ENCODE measurements around the gene ERMAP.

Gene ERMAP

GRCh38 chr1:42877380-42877779 is 60.5 kb downstream of the ERMAP start:
- no peak for DNase-seq

GRCh38 chr1:42880384-42880783 is 63.5 kb downstream of the ERMAP start:
- no peak for DNase-seq

GRCh38 chr1:42886046-42886739 is 69.3 kb downstream of the ERMAP start:
- DNase-seq: no peak

DNA sequence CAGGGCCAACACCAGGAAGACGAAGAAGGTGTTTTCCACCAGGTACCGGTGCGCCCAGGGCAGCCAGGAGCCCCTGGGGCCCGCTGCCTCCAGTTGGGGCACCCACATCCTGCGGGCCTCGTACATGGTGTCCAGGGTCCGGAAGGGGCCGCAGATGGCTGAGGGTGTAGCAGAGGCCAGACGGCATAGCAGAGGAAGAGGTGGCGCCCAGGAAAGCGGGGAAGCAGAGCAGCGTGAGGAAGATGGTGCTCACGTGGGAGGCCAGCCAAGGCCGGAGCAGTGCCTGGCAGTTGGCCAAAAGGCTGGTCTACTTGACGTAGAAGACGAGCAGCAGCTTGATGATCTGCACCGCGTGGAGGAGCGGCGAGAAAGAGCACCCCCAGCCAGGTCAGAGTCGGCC is 69.9 kb downstream of the ERMAP start:
- no peak for DNase-seq

- no peak for DNase-seq
Observed at GRCh38 chr1:42887366-42887765, 70.4 kb downstream of the ERMAP start.

- DNase-seq: no peak
Observed at GRCh38 chr1:42888013-42888633, 71.2 kb downstream of the ERMAP start.

- DNase-seq: no peak
Observed at GRCh38 chr1:42889264-42889663, 72.3 kb downstream of the ERMAP start.

- no peak for DNase-seq
Observed at GRCh38 chr1:42891465-42892138, 74.7 kb downstream of the ERMAP start.
